HUES64 (cell line): ENCODE measurements around the gene ZNF229.
"Not testable (repeated sequence)": the region's sequence is repeated elsewhere in the genome, so short reads cannot be mapped to it uniquely, and the experiment has no call there.

Experiments used
- H3K27ac ChIP-seq: 2 replicates; pipeline ENCODE4 v1.7.0; 2013; ENCODE audit warnings: low read depth, low read length, inconsistent platforms
- H3K27me3 ChIP-seq: 2 replicates; pipeline ENCODE4 v1.6.1; 2013; ENCODE audit warnings: mild to moderate bottlenecking, low read length; ENCODE audit not compliant: insufficient read depth
- H3K36me3 ChIP-seq: 2 replicates; pipeline ENCODE4 v1.6.1; 2013; ENCODE audit warnings: mild to moderate bottlenecking, low read length; ENCODE audit not compliant: insufficient read depth
- H3K4me1 ChIP-seq: 2 replicates; pipeline ENCODE4 v1.6.1; 2013; ENCODE audit warnings: mild to moderate bottlenecking, low read length, moderate library complexity; ENCODE audit not compliant: insufficient read depth
- H3K4me3 ChIP-seq: 2 replicates; pipeline ENCODE4 v1.5.1; 2013; ENCODE audit warnings: mild to moderate bottlenecking, low read length, moderate library complexity
- H3K9ac ChIP-seq: 2 replicates; pipeline ENCODE4 v1.6.1; 2013; ENCODE audit warnings: mild to moderate bottlenecking, low read depth, low read length
- H3K9me3 ChIP-seq: 2 replicates; pipeline ENCODE4 v1.6.1; 2013; ENCODE audit warnings: low read depth, low read length; ENCODE audit not compliant: insufficient read depth
- WGBS: fragments of 150-250, 120-280 bp; methylation state at CpG from one replicate; pipeline ENCODE4 v1.1.7; 2013; ENCODE audit warnings: missing lambda C conversion rate; 5-methylcytosine and 5-hydroxymethylcytosine counted together

The ZNF229 gene

GRCh38 chr19:44430956-44431355 lies 17.3 kb downstream of the ZNF229 start:
- H3K4me3 ChIP-seq: no peak overlapping the region
- H3K9me3 ChIP-seq: peaks cover 89% of the 10 kb centered on the region
- peaks cover 58% of the 10 kb centered on the region for H3K36me3 ChIP-seq
- H3K27ac ChIP-seq: no peak overlapping the region
- no peaks in the 10 kb centered on the region for H3K27me3 ChIP-seq
- H3K4me1 ChIP-seq: no peaks in the 10 kb centered on the region
- no peak overlapping the region for H3K9ac ChIP-seq
- WGBS: 88% methylated on average over 1 of the region's 1 CpG

- H3K9me3 ChIP-seq: peaks cover 61% of the 10 kb centered on the region
- not testable (repeated sequence) for H3K27me3 ChIP-seq, H3K4me1 ChIP-seq, H3K9ac ChIP-seq, H3K27ac ChIP-seq, H3K4me3 ChIP-seq, H3K36me3 ChIP-seq
- 85% methylated on average over 2 of the region's 15 CpGs for WGBS
Measured at GRCh38 chr19:44415553-44415952, 32.7 kb downstream of the ZNF229 start.

GRCh38 chr19:44401139-44402115 lies 46.8 kb downstream of the ZNF229 start, which contains the start of gene ZNF285:
ZNF285 (minus strand) TSS chr19:44401608; CDS start chr19:44397213, 4,395 bp downstream.
- Histone ChIP-seq H3K9ac (peak within 1 kb of the TSS; percentile 54), H3K4me1 (no peaks in the 10 kb centered on the region), H3K27me3 (no peaks in the 10 kb centered on the region), H3K9me3 (peaks cover 24% of the 10 kb centered on the region; the same call in 1 of the 2 replicates), H3K27ac (no peak within 1 kb of the TSS), H3K4me3 (peak within 1 kb of the TSS; percentile 81), H3K36me3 (no peaks in the 10 kb centered on the region)
- 8% methylated on average over 37 of the region's 43 CpGs for WGBS

GRCh38 chr19:44389268-44389667 lies 59.0 kb downstream of the ZNF229 start:
- 93% methylated on average over 2 of the region's 4 CpGs for WGBS
- not testable (repeated sequence) for H3K27ac ChIP-seq, H3K27me3 ChIP-seq, H3K36me3 ChIP-seq, H3K9ac ChIP-seq, H3K4me3 ChIP-seq, H3K4me1 ChIP-seq
- peaks cover 12% of the 10 kb centered on the region; the same call in 1 of the 2 replicates for H3K9me3 ChIP-seq
